SK-N-SH (cell line): Measurements from ENCODE around the gene TBL3. TPM values are rescaled to one million over a fixed set of nuclear protein-coding genes. Genes with fewer than 3 reads are reported as not detected.

Source experiments
- CTCF ChIA-PET: fragments of 300-600, 350-600 bp; formaldehyde crosslinking; extraction: SDS; loops from one replicate; lab custom pipeline; 2021; lab: Yijun Ruan, JAX
- POLR2A ChIA-PET: fragments of 350-600 bp; sonication (Branson Sonifier 250); formaldehyde crosslinking; extraction: SDS; loops from one replicate; lab custom pipeline; 2020; ENCODE audit warnings: antibody characterized with exemption, inconsistent platforms; lab: Yijun Ruan, JAX
- DNase-seq: peaks from one replicate; pipeline ENCODE4 v3.0.0; 2012
- H2AFZ ChIP-seq: fragments of 200-600 bp; sonication (generic); 2 replicates; pipeline ENCODE4 v1.8.1; 2016; ENCODE audit warnings: antibody characterized with exemption, mild to moderate bottlenecking, low read depth
- H3F3A ChIP-seq: fragments of 200-600 bp; sonication (generic); replicated peaks from 2 replicates; pipeline ENCODE3; 2016; ENCODE audit warnings: antibody characterized with exemption, mild to moderate bottlenecking; ENCODE audit not compliant: insufficient read depth
- H3K27ac ChIP-seq, 2 experiments: fragments of 200-500 bp in 1 of 2; fragments of 200-600 bp in 1 of 2; sonication (Bioruptor generic) in 1 of 2; sonication (generic), shearing (Covaris generic) in 1 of 2; 2 replicates each; pipeline versions ENCODE4 v1.5.1 to v1.6.1; 2014 to 2016; ENCODE audit warnings: low read depth in 2 of 2, inconsistent platforms in 1 of 2, low read length in 1 of 2, mild to moderate bottlenecking in 1 of 2, mixed read lengths in 1 of 2
- H3K27me3 ChIP-seq: fragments of 200-600 bp; sonication (generic), shearing (Covaris generic); 2 replicates; pipeline ENCODE4 v1.6.1; 2016; ENCODE audit warnings: mixed run types; ENCODE audit not compliant: insufficient read depth
- H3K36me3 ChIP-seq, 2 experiments: fragments of 200-500 bp in 1 of 2; fragments of 200-600 bp in 1 of 2; sonication (Bioruptor generic) in 1 of 2; sonication (generic) in 1 of 2; replicated peaks in 1 of 2; 2 replicates each; pipeline versions ENCODE3 to v1.5.1; 2014 to 2016; ENCODE audit warnings: low read length in 1 of 2, mild to moderate bottlenecking in 1 of 2; ENCODE audit not compliant: insufficient read depth in 2 of 2, control insufficient read depth in 1 of 2
- H3K4me1 ChIP-seq, 2 experiments: fragments of 200-500 bp in 1 of 2; fragments of 200-600 bp in 1 of 2; sonication (Bioruptor generic) in 1 of 2; sonication (generic), shearing (Covaris generic) in 1 of 2; 2 replicates each; pipeline versions ENCODE4 v1.5.1 to v1.6.1; 2014 to 2016; ENCODE audit warnings: low read depth in 1 of 2, low read length in 1 of 2, mixed run types in 1 of 2; ENCODE audit not compliant: insufficient read depth in 2 of 2, control insufficient read depth in 1 of 2
- H3K4me2 ChIP-seq: fragments of 200-600 bp; sonication (generic), shearing (Covaris generic); 2 replicates; pipeline ENCODE4 v1.6.1; 2017; ENCODE audit warnings: mixed run types
- H3K4me3 ChIP-seq, 2 experiments: fragments of 200-500 bp in 1 of 2; fragments of 200-600 bp in 1 of 2; sonication (Bioruptor generic) in 1 of 2; sonication (generic), shearing (Covaris generic) in 1 of 2; 2 replicates each; pipeline versions ENCODE4 v1.5.1 to v1.8.1; 2014 to 2016; ENCODE audit warnings: low read depth in 2 of 2, inconsistent platforms in 1 of 2, low read length in 1 of 2, mild to moderate bottlenecking in 1 of 2, mixed read lengths in 1 of 2, moderate library complexity in 1 of 2
- H3K79me2 ChIP-seq: fragments of 200-600 bp; sonication (generic); 2 replicates; pipeline ENCODE4 v1.8.1; 2017; ENCODE audit warnings: mild to moderate bottlenecking; ENCODE audit not compliant: insufficient read depth
- H3K9ac ChIP-seq: fragments of 200-600 bp; sonication (generic); 2 replicates; pipeline ENCODE4 v1.6.1; 2017; ENCODE audit warnings: mixed run types
- H3K9me2 ChIP-seq: fragments of 200-600 bp; sonication (generic); 2 replicates; pipeline ENCODE4 v1.6.1; 2017; ENCODE audit warnings: mixed run types
- H3K9me3 ChIP-seq: fragments of 200-600 bp; sonication (generic); 2 replicates; pipeline ENCODE4 v1.6.1; 2017; ENCODE audit warnings: mixed run types, mild to moderate bottlenecking, moderate library complexity
- H4K20me1 ChIP-seq: fragments of 200-600 bp; sonication (generic); 2 replicates; pipeline ENCODE4 v1.6.1; 2017; ENCODE audit warnings: mild to moderate bottlenecking, mixed run types; ENCODE audit not compliant: insufficient read depth
- CHD2 ChIP-seq: fragments of 150-350 bp; IDR thresholded peaks from 2 replicates; pipeline ENCODE4 v1.6.1; 2018; ENCODE audit warnings: low read length; ENCODE audit not compliant: partially characterized antibody
- CTCF ChIP-seq: fragments of 200-600 bp; sonication (generic); IDR thresholded peaks from 2 replicates; pipeline ENCODE4 v1.6.1; 2017; ENCODE audit warnings: antibody characterized with exemption, mild to moderate bottlenecking, moderate library complexity
- EZH2phosphoT487 ChIP-seq: fragments of 200-600 bp; sonication (generic); IDR thresholded peaks from 2 replicates; pipeline ENCODE4 v1.6.1; 2017; ENCODE audit warnings: low read depth, mixed run types, mild to moderate bottlenecking, antibody characterized with exemption, moderate library complexity, borderline replicate concordance
- FOXJ3 ChIP-seq: sonication (generic); formaldehyde crosslinking; IDR thresholded peaks from 2 replicates; pipeline ENCODE4 v1.5.1; 2020; ENCODE audit warnings: mild to moderate bottlenecking, missing genetic modification reagents
- MXI1 ChIP-seq: IDR thresholded peaks from 2 replicates; pipeline ENCODE4 v1.6.1; 2012; ENCODE audit warnings: mild to moderate bottlenecking, low read depth, low read length, improper control_type of control experiment
- USF2 ChIP-seq: fragments of 150-350 bp; IDR thresholded peaks from 2 replicates; pipeline ENCODE4 v1.6.1; 2017; ENCODE audit warnings: antibody characterized with exemption, low read length, low read depth, borderline replicate concordance
- ZBTB33 ChIP-seq: IDR thresholded peaks from 2 replicates; pipeline ENCODE4 v1.4.0; 2012; ENCODE audit warnings: low read depth, borderline replicate concordance
- WGBS: methylation state at CpG from one replicate; pipeline ENCODE4 v1.1.6; 2017; ENCODE audit warnings: low lambda C conversion rate; 5-methylcytosine and 5-hydroxymethylcytosine counted together
- polyA plus RNA-seq, 3 experiments: library from polyadenylated mRNA; depleted of rRNA; stranded (reverse); fragments of >200 nt; gene quantifications; 2 replicates each; pipeline ENCODE4 v1.2.3, GENCODE V29; 2012

The TBL3 gene
- polyA plus RNA-seq, 1 of the 3 experiments (the other 2 are of a cell fraction), result 37.1 TPM

- TF ChIP-seq ZBTB33 (peak; percentile 98), EZH2phosphoT487 (no peak)
Observed at GRCh38 chr16:1964506-1965395, 7.1 kb upstream of the TBL3 start, which contains the start of gene RPS2 (continued).

GRCh38 chr16:1965396-1966001, 6.4 kb upstream of the TBL3 start:
- Histone ChIP-seq H3K79me2 (peaks cover 61% of the 10 kb centered on the region), H4K20me1 (peaks cover 37% of the 10 kb centered on the region), H3F3A (peaks cover 33% of the 10 kb centered on the region), H3K27me3 (no peaks in the 10 kb centered on the region), H3K9me3 (no peaks in the 10 kb centered on the region), H3K4me2 (peak overlapping the region; percentile 98), H3K9ac (peak overlapping the region; percentile 92), H3K36me3 (peaks cover 19 to 24% of the 10 kb centered on the region in 2 experiments), H3K4me3 (peak overlapping the region; percentile 86 to 98), H2AFZ (no peak overlapping the region), H3K27ac (peak overlapping the region; percentile 76 to 90; a peak in 3 of 4 replicates), H3K4me1 (peaks cover 0 to 38% of the 10 kb centered on the region in 2 experiments; a peak in 1 of 4 replicates), H3K9me2 (no peaks in the 10 kb centered on the region)
- ChIA-PET POLR2A (interaction anchor here (0.6 to 2.0 kb wide), 27 partner anchors 10 to 545 kb away, joined by 3 to 17 read pairs (median 5); partner anchors contain the start of genes GFER, MSRB1, NOXO1 and NUBP2), CTCF (interaction anchor here (0.9 to 2.8 kb wide), 6 partner anchors 9 to 188 kb away, joined by 3 to 12 read pairs (median 4); no protein-coding TSS in a partner anchor)
- 15% methylated on average over 20 of the region's 24 CpGs for WGBS
- DNase-seq, result no peak
- TF ChIP-seq CTCF (no peak), USF2 (no peak), MXI1 (no peak), ZBTB33 (no peak), FOXJ3 (CRISPR knock-in tag) (no peak), CHD2 (peak; percentile 7)
